Glomerular visceral epithelial cell (primary cell): ENCODE results near the gene P2RX7.
"Not testable (repeated sequence)": the region's sequence is repeated elsewhere in the genome, so short reads cannot be mapped to it uniquely, and the experiment has no call there.

ENCODE experiments used
- DNase-seq: peaks from one replicate; pipeline ENCODE4 v3.0.0-alpha.2; 2016; ENCODE audit errors: extremely low spot score

P2RX7 gene

GRCh38 chr12:121135320-121135719 is 2.6 kb downstream of the P2RX7 start:
- no peak for DNase-seq

GRCh38 chr12:121137512-121137911 is 4.8 kb downstream of the P2RX7 start:
- DNase-seq: no peak

- no peak for DNase-seq
Measured at GRCh38 chr12:121138284-121138683, 5.6 kb downstream of the P2RX7 start.

GRCh38 chr12:121139286-121139685 is 6.6 kb downstream of the P2RX7 start:
- no peak for DNase-seq

GRCh38 chr12:121142171-121142950 is 9.7 kb downstream of the P2RX7 start:
- DNase-seq: no peak

GRCh38 chr12:121144416-121144914 is 11.8 kb downstream of the P2RX7 start:
- no peak for DNase-seq

GRCh38 chr12:121145221-121145620 is 12.5 kb downstream of the P2RX7 start:
- no peak for DNase-seq

GRCh38 chr12:121149289-121149688 is 16.6 kb downstream of the P2RX7 start:
- DNase-seq: not testable (repeated sequence)

- DNase-seq: no peak
Measured at GRCh38 chr12:121154793-121155375, 22.2 kb downstream of the P2RX7 start.

- DNase-seq: no peak
Measured at GRCh38 chr12:121156365-121156764, 23.7 kb downstream of the P2RX7 start.

GRCh38 chr12:121158085-121158484 is 25.4 kb downstream of the P2RX7 start:
- no peak for DNase-seq

- DNase-seq: not testable (repeated sequence)
Measured at GRCh38 chr12:121158728-121159351, 26.2 kb downstream of the P2RX7 start.

GRCh38 chr12:121159467-121160307 is 27.0 kb downstream of the P2RX7 start:
- no peak for DNase-seq

GRCh38 chr12:121162384-121162783 is 29.7 kb downstream of the P2RX7 start:
- DNase-seq: no peak

- no peak for DNase-seq
Measured at GRCh38 chr12:121162985-121163384, 30.3 kb downstream of the P2RX7 start.

GRCh38 chr12:121164839-121165238 is 32.2 kb downstream of the P2RX7 start:
- DNase-seq: not testable (repeated sequence)

GRCh38 chr12:121165316-121165715 is 32.6 kb downstream of the P2RX7 start:
- peak; percentile 47 for DNase-seq

GRCh38 chr12:121166356-121166755 is 33.7 kb downstream of the P2RX7 start:
- no peak for DNase-seq

- DNase-seq: no peak
Measured at GRCh38 chr12:121167232-121167820, 34.6 kb downstream of the P2RX7 start.

- no peak for DNase-seq
Measured at GRCh38 chr12:121167951-121168350, 35.3 kb downstream of the P2RX7 start.

- no peak for DNase-seq
Measured at GRCh38 chr12:121170151-121170550, 37.5 kb downstream of the P2RX7 start.
